NCI-H345 treated with DMSO at 0.1 percent for 48 hours (cell line): ENCODE data around the gene SMIM10L1.

ENCODE experiments used
- DNase-seq: peaks from one replicate; lab custom pipeline; 2025; ENCODE audit not compliant: unreplicated experiment; lab: John Stamatoyannopoulos, UW

Gene SMIM10L1

GRCh38 chr12:11171145-11171968 lies at the start of gene SMIM10L1:
TSS of gene SMIM10L1 (plus strand) at chr12:11171194. CDS start at chr12:11171357, 163 bp downstream.
- peak; percentile 96 for DNase-seq

GRCh38 chr12:11130382-11130781 lies 40.6 kb upstream of the SMIM10L1 start:
- DNase-seq = no peak

- DNase-seq = no peak
Measured at GRCh38 chr12:11130999-11131398, 40.0 kb upstream of the SMIM10L1 start.

GRCh38 chr12:11133162-11133561 lies 37.8 kb upstream of the SMIM10L1 start:
- DNase-seq = no peak

GRCh38 chr12:11133816-11134215 lies 37.2 kb upstream of the SMIM10L1 start:
- no peak for DNase-seq

GRCh38 chr12:11134305-11134704 lies 36.7 kb upstream of the SMIM10L1 start, which contains the start of gene TAS2R30:
TSS of gene TAS2R30 (minus strand) at chr12:11134644. CDS start at chr12:11134244, 400 bp downstream.
- no peak for DNase-seq

GRCh38 chr12:11136075-11136474 lies 34.9 kb upstream of the SMIM10L1 start:
- DNase-seq = no peak

GRCh38 chr12:11143352-11143751 lies 27.6 kb upstream of the SMIM10L1 start:
- no peak for DNase-seq

- DNase-seq = no peak
Measured at GRCh38 chr12:11144297-11144696, 26.7 kb upstream of the SMIM10L1 start.

- DNase-seq = no peak
Measured at GRCh38 chr12:11147420-11147819, 23.6 kb upstream of the SMIM10L1 start.

- DNase-seq = no peak
Measured at GRCh38 chr12:11150832-11151231, 20.2 kb upstream of the SMIM10L1 start.

- no peak for DNase-seq
Measured at GRCh38 chr12:11152725-11153124, 18.3 kb upstream of the SMIM10L1 start.

- DNase-seq = no peak
Measured at GRCh38 chr12:11154400-11154925, 16.5 kb upstream of the SMIM10L1 start.

GRCh38 chr12:11158885-11159444 lies 12.0 kb upstream of the SMIM10L1 start:
- DNase-seq = no peak

- DNase-seq = no peak
Measured at GRCh38 chr12:11162502-11162901, 8.5 kb upstream of the SMIM10L1 start.

- no peak for DNase-seq
Measured at GRCh38 chr12:11164384-11164783, 6.6 kb upstream of the SMIM10L1 start.

- DNase-seq = no peak
Measured at GRCh38 chr12:11166300-11166699, 4.7 kb upstream of the SMIM10L1 start.

GRCh38 chr12:11170810-11171144 lies 217 bp upstream of the SMIM10L1 start:
- no peak for DNase-seq

GRCh38 chr12:11171969-11172675 lies 1.1 kb downstream of the SMIM10L1 start:
- peak; percentile 40 for DNase-seq

GRCh38 chr12:11174022-11174421 lies 3.0 kb downstream of the SMIM10L1 start:
- peak; percentile 5 for DNase-seq

- no peak for DNase-seq
Measured at GRCh38 chr12:11178250-11178649, 7.3 kb downstream of the SMIM10L1 start.

- no peak for DNase-seq
Measured at GRCh38 chr12:11182529-11182928, 11.5 kb downstream of the SMIM10L1 start.
